Measurements from ENCODE around the gene BABAM2.

BABAM2 gene

GRCh38 chr2:28219758-28220368 is 329.3 kb downstream of the BABAM2 start:
- POLR2A ChIA-PET: no interaction called here
- no peak for TF ChIP-seq CTBP1 (IDR thresholded peaks at IDR 0.05; ENCODE audit: borderline replicate concordance)
- TF ChIP-seq HDGF (IDR thresholded peaks at IDR 0.05; ENCODE audit: borderline replicate concordance): no peak
- TF ChIP-seq SUZ12 (IDR thresholded peaks at IDR 0.05): no peak
- no peak for TF ChIP-seq BHLHE40 (IDR thresholded peaks at IDR 0.05; ENCODE audit: borderline replicate concordance)
- TF ChIP-seq L3MBTL2 (conservative IDR thresholded peaks at IDR 0.05): no peak
- no peak for TF ChIP-seq ZNF384 (IDR thresholded peaks at IDR 0.05)
- no peak for TF ChIP-seq ARNT (IDR thresholded peaks at IDR 0.05)
- no peak for TF ChIP-seq SP1 (IDR thresholded peaks at IDR 0.05)
- no peak for TF ChIP-seq ELF4 (IDR thresholded peaks at IDR 0.05)

GRCh38 chr2:28224648-28225472 is 334.3 kb downstream of the BABAM2 start:
- POLR2A ChIA-PET: no interaction called here
- CTCF ChIA-PET: interaction anchor here (0.7 to 0.9 kb wide), 2 partner anchors 8 to 66 kb away, joined by 3 to 4 read pairs; no protein-coding TSS in a partner anchor
- TF ChIP-seq ELF4 (IDR thresholded peaks at IDR 0.05): no peak
- no peak for TF ChIP-seq BHLHE40 (IDR thresholded peaks at IDR 0.05; ENCODE audit: borderline replicate concordance)
- TF ChIP-seq NFRKB (IDR thresholded peaks at IDR 0.05): no peak
- no peak for TF ChIP-seq FOXK2 (IDR thresholded peaks at IDR 0.05)
- no peak for TF ChIP-seq L3MBTL2 (conservative IDR thresholded peaks at IDR 0.05)
- no peak for TF ChIP-seq ZNF384 (IDR thresholded peaks at IDR 0.05)
- no peak for TF ChIP-seq HDGF (IDR thresholded peaks at IDR 0.05; ENCODE audit: borderline replicate concordance)
- no peak for TF ChIP-seq TARDBP (IDR thresholded peaks at IDR 0.05)
- TF ChIP-seq ARNT (IDR thresholded peaks at IDR 0.05): no peak
- DNase-seq (ENCODE audit: extremely low spot score): no peak

More at GRCh38 chr2:28219758-28220368, 329.3 kb downstream of the BABAM2 start:
- DNase-seq (ENCODE audit: extremely low spot score): no peak
- CTCF ChIA-PET: interaction anchor here (0.5 to 1.1 kb wide), 3 partner anchors 17 to 199 kb away, joined by 3 to 4 read pairs (median 4); no protein-coding TSS in a partner anchor

- ChIA-PET POLR2A (no interaction called here), CTCF (interaction anchor here (0.7 to 0.9 kb wide), 2 partner anchors 8 to 66 kb away, joined by 3 to 4 read pairs; no protein-coding TSS in a partner anchor)
- DNase-seq (ENCODE audit: extremely low spot score): no peak
- TF ChIP-seq FOXM1 (IDR thresholded peaks at IDR 0.05; ENCODE audit: borderline replicate concordance) (no peak), PKNOX1 (IDR thresholded peaks at IDR 0.05) (no peak), SUZ12 (IDR thresholded peaks at IDR 0.05) (no peak), ELF4 (IDR thresholded peaks at IDR 0.05) (no peak), ZNF384 (IDR thresholded peaks at IDR 0.05) (no peak)
These were observed 335.0 kb downstream of the BABAM2 start for GRCh38 chr2:28225473-28226080.

- POLR2A ChIA-PET: no interaction called here
- no peak for DNase-seq (ENCODE audit: extremely low spot score)
- CTCF ChIA-PET: no interaction called here
- TF ChIP-seq ELF4 (IDR thresholded peaks at IDR 0.05): no peak
- no peak for TF ChIP-seq ZNF384 (IDR thresholded peaks at IDR 0.05)
- TF ChIP-seq L3MBTL2 (conservative IDR thresholded peaks at IDR 0.05): no peak
- TF ChIP-seq HDGF (IDR thresholded peaks at IDR 0.05; ENCODE audit: borderline replicate concordance): no peak
- TF ChIP-seq NFRKB (IDR thresholded peaks at IDR 0.05): no peak
These were observed 336.0 kb downstream of the BABAM2 start for GRCh38 chr2:28226558-28226957.

- CTCF ChIA-PET: no interaction called here
- POLR2A ChIA-PET: no interaction called here
- no peak for TF ChIP-seq PKNOX1 (IDR thresholded peaks at IDR 0.05)
- no peak for TF ChIP-seq FOXA1 (IDR thresholded peaks at IDR 0.05)
- no peak for TF ChIP-seq FOXK2 (IDR thresholded peaks at IDR 0.05)
- no peak for TF ChIP-seq TARDBP (IDR thresholded peaks at IDR 0.05)
- TF ChIP-seq SP1 (IDR thresholded peaks at IDR 0.05): no peak
- DNase-seq (ENCODE audit: extremely low spot score): no peak
These were observed 337.0 kb downstream of the BABAM2 start for GRCh38 chr2:28227498-28227897.

- DNase-seq (ENCODE audit: extremely low spot score): no peak
- TF ChIP-seq CTBP1 (IDR thresholded peaks at IDR 0.05; ENCODE audit: borderline replicate concordance) (no peak), TARDBP (IDR thresholded peaks at IDR 0.05) (no peak), FOXA1 (IDR thresholded peaks at IDR 0.05) (no peak), FOXK2 (IDR thresholded peaks at IDR 0.05) (no peak), PKNOX1 (IDR thresholded peaks at IDR 0.05) (no peak), SUZ12 (IDR thresholded peaks at IDR 0.05) (no peak), FOXM1 (IDR thresholded peaks at IDR 0.05; ENCODE audit: borderline replicate concordance) (no peak), L3MBTL2 (conservative IDR thresholded peaks at IDR 0.05) (no peak), ARNT (IDR thresholded peaks at IDR 0.05) (no peak), ELF4 (IDR thresholded peaks at IDR 0.05) (no peak), SP1 (IDR thresholded peaks at IDR 0.05) (no peak), NFRKB (IDR thresholded peaks at IDR 0.05) (no peak), HDGF (IDR thresholded peaks at IDR 0.05; ENCODE audit: borderline replicate concordance) (no peak), BHLHE40 (IDR thresholded peaks at IDR 0.05; ENCODE audit: borderline replicate concordance) (no peak), LEF1 (IDR thresholded peaks at IDR 0.05; ENCODE audit: borderline replicate concordance) (no peak), ZNF384 (IDR thresholded peaks at IDR 0.05) (no peak)
- ChIA-PET CTCF (no interaction called here), POLR2A (no interaction called here)
These were observed 338.0 kb downstream of the BABAM2 start for GRCh38 chr2:28228434-28228995.

All from HEK293T (cell line).